NCI-H2029 treated with DMSO at 0.1 percent for 48 hours (cell line): ENCODE results near the gene CNNM4.

ENCODE experiments used
- DNase-seq: peaks from one replicate; lab custom pipeline; 2025; lab: John Stamatoyannopoulos, UW

The CNNM4 gene

DNA sequence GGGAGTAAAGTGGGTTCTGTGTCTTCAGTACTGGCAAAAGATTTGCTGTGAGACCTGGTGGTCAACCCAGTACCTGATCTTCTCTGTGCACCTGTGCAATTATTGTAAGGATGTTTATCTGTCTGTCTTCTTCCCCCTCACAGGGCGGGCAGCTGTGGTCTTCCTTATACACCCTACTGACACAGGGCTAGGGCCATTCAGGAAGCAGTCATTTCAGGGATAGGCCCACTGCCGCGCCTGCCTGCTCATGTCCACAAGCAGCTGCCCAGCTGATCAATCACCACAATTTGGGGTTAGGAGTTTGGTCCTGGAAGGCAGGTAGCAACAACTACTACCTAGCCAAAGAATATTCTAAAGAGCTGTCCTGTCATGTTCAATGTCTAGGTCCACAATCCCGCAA is 1.2 kb upstream of the CNNM4 start:
- DNase-seq: no peak

DNA sequence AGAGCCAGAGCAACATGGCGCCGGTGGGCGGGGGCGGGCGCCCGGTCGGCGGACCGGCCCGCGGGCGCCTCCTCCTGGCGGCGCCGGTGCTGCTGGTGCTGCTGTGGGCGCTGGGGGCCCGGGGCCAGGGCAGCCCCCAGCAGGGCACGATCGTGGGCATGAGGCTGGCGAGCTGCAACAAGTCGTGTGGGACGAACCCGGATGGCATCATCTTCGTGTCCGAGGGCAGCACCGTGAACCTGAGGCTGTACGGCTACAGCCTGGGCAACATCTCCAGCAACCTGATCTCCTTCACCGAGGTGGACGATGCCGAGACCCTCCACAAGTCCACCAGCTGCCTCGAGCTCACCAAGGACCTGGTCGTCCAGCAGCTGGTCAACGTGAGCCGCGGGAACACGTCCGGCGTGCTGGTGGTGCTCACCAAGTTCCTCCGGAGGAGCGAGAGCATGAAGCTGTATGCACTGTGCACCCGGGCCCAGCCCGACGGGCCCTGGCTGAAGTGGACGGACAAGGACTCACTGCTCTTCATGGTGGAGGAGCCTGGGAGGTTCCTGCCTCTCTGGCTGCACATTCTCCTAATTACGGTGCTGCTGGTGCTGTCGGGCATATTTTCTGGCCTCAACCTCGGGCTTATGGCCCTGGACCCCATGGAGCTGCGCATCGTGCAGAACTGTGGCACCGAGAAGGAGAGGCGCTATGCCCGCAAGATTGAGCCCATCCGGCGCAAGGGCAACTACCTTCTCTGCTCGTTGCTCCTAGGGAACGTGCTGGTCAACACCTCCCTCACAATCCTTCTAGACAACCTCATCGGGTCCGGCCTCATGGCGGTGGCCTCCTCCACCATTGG is 507 bp downstream of the CNNM4 start:
- no peak for DNase-seq

DNA sequence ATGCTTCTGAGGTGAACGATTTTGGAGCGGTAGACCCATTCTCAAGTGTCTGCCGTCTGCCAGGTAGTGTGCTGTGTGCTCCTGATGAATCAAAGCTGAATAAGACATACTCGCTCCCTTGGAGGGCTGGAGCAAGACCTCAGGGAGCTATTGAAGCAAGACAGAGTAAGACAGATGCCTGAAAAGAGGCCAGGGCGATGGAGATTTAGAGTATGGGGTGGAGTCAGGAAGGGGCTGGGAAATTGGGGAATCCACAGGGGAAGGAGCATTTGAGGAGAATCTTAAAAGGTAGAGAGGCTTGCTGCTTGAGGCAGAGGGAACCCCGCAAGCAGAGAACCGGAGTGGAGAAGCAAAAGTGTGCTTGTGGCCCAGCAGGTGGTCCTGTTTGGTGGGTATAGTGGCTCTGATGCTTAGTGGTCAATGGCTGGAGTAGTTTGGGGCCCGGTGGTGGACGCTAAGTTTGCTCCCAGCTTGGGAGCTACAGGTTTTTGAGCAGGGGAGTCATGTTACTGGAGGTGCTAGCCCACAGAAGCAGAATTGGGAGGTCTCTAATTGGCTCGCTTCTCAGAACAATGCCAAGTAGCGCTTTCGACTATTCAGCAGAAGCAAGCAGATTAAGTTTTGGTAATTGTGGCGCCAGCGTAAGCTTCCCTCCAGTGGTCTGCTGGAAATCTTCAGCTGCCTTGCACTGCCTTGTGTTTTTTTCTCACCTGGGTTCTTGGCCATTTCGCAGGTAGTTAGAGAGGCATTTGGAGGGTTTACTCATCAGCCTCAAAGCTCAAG is 2.0 kb downstream of the CNNM4 start:
- DNase-seq: no peak

DNA sequence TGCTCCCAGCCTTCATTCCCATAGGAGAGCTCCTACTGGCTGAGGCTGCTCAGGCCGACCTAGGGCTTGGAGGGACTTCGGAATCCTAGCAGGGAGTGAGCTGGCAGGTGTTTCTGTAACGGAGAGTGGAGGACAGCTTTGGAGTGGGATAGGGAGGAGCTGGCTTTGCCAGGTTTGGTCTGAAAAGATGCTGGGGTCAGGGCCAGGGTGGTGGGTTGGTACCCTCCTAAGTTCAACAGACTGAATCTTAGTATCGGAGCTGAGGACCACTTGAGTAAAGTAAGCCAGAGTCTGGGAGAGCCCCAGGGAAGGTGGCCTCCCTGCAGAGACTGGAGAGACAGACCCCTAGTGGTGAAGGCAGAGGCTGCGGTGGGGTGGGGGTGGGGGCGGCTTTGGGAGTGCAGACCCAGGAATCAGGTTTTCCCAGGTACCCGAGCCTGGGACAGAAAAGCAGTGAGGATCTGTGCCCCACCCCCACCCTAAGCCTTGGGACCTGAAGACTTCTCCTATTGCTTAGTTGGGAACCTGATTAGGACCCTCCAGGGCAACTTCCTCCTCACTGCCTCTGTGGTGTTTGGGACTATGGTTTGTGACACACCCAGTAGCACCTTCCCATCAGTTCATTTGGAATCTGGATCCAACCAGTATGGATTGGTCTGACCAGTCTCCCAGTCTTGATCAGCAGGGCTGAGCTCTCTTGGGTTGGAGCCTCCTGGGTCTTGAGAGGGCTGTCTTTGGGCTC is 3.0 kb downstream of the CNNM4 start:
- DNase-seq: no peak

DNA sequence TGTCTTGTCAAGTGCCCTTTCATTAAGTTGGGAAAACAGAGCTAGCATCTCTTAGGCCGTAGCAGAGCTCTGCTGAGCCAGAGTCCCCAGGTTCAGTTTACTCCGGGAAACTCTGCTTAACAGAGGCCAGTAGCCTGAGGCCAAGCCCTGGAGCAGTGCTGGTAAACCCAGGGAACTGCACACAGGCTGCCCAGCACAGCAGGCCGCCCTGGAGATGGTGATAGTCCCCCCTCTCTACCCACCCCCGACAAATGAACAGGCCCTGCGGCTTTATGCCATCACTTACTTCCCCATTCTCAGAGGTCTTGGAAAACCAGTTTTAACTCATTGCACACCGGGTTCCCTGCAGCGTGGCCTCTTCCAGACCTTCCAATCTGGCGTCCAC is 3.5 kb downstream of the CNNM4 start:
- DNase-seq: no peak

DNA sequence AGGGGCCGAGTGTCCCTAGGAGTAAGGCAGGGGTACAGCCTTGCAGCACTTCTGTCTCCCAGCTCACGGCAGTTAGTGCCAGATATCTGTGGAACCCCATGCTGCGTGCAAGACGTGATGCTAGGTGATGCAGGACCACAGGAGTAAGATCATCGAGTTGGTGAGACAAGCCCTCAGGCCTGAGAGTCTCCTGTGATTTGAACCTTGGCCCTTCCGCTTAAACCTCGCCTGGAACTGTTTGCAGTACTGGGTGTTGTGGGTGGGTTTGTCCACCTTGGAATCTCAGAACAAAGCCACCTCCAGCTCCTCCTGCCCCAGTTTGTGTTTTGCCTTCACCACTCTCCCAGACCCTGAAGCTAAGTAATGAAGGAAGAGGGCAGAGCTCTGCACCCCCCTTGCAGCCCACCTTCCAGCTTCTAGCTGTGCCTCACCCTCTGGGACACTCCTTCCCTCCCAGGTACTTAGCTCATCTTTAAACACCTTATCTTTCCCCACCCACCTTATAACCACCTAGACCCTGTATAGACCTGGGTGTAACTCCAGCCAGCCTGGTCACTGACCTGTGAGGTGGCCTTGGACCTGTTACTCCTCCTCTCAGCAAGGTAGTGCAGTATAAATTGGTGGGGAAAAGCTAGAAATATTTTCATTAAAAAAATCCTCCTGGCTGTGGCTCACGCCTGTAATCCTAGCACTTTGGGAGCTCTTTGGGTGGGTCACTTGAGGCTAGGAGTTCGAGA is 6.6 kb downstream of the CNNM4 start:
- no peak for DNase-seq

DNA sequence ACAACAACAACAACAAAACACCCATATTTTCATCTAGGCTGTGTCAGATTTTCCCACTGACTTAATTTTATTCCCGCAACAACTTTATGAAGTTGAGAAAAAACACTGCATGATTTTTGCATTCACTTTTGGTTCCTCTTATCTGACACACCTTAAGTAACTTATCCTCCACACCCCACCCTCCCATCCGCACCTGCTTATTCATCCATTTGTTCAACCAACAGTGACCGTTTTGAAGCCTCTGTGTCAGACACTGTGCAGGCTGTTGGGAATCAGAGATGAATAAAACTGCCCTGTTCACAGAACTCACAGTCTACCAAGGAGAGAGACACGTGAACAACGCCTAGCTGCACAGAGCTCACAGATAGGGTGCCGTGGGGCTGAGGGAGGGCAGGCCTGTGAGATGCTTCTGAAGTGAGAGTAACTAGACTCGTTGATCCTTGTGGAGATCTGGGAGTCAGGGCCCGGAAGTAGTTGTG is 7.4 kb downstream of the CNNM4 start:
- no peak for DNase-seq

DNA sequence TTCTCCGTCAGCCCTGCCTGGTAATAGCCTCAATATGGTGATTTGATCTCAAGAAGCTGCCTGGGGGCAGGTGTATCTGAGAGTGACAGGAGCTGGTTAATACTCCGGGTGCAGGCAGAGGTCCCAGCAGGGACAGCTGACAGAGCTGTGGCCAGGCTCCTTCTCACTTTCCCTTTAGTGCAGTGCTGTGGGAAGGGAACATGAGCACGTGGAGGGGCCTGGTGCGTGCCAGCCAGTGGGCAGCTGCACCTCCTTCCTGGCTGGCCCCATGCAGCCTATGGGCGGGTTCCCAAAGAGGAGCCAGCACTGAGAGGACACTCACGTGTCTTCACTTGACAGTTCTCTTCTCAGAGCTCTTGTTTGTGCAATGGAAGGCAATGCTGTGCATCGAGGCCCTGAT is 9.1 kb downstream of the CNNM4 start:
- DNase-seq: peak; percentile 62

DNA sequence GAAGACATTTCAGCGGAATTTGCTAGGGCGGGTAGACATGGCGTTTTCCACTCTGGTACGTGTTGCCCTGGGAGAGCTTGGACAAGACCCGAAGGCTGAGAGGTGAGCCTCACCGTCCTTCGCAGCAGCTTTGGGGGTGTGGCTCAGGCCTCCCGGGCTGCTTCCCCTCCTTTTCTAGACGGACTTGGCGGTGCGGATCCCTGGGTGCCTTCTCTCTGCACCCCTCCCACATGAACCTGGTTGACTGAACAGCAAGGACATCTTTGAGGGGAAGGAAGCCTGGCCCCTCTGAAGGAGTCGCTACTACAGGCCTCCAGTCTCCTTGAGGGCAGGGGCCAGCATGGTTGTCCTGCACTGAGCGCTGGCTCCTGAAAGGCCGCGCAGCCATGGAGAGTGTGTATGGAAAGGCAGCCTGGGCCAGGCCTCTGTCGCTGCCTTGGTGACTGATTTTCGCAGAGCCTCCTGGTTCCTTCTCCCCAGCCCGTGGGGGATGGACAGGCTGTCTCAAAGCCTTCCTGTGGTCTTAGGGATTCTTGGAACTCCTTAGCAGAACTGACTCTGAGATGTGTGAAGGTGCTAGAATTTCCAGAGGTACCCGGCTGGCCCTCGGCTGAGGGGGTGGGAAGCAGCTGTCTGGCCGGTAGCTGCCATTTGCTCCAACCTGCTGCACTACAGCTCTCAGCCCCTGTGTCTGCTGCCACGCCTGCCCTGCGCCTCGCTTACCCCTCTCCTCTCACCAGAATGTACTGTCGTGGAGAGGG is 9.9 kb downstream of the CNNM4 start:
- DNase-seq: no peak

DNA sequence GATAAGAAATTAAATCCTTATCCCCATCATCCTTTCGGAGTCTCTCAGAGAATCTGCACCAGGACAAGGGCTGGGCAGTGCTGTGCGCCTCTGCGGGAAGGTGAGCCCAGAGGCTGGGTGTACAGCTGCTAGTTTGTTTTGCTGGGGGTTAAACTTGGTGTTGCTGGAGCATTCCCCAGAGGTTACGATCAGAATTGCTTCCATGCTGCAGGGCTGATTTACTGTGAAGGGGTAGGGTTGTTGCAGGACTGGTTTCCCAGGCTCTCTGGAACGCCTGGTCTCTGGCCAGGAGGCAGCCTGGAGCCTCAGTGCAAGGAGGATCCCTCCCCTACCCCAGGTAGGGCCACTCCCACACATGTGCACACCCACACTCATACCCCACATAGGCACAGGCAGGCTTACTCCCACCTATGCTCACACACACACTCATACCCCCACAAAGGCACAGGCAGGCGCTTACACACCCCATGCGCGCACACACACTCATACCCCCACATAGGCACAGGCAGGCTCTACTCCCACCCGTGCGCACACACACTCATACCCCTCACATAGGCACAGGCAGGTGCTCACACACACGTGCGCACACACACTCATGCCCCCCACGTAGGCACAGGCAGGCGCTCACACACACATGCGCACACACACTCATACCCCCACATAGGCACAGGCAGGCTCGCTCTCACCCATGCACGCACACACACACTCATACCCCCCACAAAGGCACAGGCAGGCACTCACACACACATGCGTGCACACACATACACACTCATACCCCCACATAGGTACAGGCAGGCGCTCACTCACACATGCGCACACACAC is 11.3 kb downstream of the CNNM4 start:
- DNase-seq: peak; percentile 21

DNA sequence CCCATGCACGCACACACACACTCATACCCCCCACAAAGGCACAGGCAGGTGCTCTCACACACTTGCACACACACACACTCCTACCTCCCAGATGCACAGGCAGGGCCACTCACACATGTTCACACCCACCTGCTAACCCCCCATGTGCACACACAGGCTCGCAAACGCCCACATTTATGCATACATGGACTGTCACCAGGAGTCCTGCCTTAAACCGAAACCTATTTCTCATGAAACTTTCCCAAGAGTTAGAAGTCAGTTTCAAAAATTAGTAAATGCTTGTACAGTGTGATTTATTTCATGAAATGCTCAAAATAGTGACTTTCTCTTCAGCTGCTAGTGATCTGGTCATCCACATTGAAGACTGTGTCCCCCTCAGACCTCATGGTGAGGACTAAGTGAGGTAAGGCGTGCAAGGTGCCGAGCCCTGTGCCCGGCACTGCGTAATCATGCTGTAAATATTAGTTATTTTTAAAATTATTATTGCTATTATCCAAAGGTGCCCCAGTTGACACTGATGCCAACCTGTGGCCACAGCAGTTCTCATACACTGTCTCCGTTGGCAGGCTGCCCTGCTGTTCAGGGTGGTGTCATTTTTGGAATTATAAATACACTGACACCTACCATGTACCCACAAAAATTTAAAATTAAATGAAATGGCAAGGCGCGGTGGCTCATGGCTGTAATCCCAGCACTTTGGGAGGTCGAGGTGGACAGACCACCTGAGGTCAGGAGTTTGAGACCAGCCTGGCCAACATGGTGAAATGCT is 12.4 kb downstream of the CNNM4 start:
- DNase-seq: no peak

DNA sequence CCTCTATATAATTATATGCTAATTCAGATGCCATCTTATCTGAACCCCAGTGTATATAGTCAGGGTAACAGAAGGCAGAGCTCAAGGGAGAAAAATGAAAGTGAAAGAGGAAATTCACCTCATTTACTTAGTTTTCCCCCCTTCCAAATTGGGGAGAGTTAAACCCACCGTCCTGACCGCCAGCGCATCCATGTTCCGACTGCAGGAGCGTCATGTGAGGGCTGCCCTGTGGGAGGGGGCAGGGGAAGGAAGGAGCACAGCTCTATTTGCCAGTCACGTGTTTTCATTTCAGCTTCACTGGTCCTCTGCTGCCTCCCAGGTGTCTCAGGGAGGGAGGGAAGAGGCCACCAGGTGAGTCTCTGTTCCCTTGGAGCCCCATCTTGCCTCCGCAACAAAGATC is 13.2 kb downstream of the CNNM4 start:
- DNase-seq: peak; percentile 41

DNA sequence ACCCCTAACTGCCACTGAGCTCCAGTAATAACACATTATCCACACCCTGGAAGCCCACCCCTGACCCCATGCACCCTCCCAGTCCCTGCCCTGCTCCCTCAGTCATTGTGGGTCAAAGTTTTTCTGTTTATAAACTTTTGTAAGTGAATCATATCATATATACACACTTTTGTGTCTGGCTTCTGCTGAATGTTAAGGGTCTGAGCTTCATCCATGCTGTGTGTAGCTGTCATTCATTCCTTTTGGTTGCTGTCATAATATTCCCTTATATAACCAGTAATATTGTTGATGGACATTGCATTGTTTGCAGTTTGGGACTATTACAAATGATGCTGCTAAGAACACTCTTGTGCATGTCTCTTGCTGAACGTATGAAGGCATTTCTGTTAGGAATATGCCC is 14.5 kb downstream of the CNNM4 start:
- no peak for DNase-seq

DNA sequence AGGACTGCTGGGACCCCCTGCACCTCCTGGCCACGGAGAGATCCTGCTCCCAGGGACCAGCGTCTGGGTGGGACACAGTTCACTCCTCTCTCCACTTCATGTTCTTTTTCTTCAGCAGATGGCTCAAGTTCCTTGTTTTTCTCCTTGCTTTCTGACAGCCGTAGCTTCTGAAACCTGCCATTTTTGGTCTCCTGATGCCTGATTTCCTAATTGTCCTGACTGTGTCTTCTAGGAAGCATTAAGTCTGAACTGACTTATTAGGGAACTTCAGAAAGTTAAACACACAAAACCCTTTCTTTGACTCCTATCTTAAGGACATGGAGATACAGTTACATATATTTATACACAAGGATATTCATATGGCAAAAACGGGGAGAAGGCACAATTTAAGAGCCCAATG is 22.7 kb downstream of the CNNM4 start:
- DNase-seq: no peak

DNA sequence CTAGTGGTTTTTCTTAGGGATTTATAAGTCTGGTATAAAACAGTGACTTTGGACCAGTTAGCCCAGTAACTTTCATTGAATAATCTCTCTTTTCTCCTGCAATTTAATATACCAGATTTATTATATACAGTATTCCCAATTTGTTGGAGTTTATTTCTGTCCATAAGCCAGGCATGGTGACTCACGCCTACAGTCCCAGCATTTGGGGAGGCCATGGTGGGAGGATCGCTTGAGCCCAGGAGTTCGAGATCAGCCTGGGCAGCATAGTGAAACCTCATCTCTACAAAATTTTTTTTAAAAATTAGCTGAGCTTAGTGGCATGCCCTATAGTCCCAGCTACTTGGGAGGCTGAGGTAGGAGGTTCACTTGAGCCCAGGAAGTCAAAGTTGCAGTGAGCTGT is 26.7 kb downstream of the CNNM4 start:
- DNase-seq: no peak

DNA sequence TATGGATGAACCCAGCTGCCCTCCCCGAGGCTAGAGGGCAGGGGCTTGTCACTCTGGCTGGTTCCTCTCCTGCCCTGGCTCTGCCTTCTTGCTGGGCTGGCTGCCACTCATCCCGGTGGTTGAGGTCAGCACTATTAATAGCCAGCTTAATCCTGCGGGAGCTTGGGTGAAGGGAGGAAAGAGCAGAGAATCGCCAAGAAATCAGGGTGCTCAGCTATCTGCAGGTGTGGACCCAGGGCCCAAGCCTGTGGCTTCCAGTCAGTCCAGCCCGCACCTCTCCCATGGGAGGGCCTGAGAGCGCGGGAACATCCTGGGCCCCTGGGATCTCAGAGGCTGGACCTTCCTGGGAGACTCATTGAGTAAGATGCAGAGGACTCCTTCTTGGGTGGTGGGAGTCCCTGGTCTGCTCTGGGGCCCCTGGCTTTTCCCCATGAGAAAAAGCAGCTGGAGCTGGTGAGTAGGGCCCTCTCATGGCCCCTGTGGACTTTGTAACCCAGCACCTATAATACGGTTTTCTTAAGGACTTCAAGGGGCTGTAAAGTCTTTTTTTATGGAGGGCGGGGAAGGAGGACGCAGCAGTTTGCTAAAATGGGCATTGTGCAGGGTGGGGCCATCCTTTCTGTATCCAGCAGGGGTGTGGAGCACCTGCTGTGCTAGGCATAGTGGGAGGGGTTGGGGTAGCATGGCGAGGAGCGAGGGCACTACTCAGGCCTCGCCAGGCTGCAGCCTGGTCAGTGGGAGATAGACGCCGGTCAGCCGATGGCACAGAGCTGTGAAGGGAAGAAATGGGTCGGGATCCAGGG is 27.9 kb downstream of the CNNM4 start:
- DNase-seq: no peak

DNA sequence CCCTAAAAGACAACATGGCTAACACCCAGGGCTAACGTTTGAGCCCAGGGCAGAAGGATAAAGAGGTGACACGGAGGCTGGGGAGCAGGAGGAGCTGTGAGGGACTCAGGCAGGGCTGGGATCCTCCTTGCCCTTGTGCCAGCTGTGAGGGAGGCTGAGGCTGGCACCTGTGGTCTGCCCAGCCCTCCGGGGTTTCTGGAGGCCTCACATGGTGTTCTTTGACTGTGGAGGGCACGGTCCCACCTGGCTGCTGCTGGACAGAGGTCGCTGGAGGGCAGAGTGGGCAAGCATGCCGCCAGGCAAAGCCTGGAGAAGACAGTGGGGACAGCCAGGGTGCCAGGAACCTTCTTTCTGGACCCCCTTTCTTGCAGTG is 28.5 kb downstream of the CNNM4 start:
- no peak for DNase-seq
